Measurements from ENCODE around the gene BNC2.
"Not testable (repeated sequence)": the region's sequence is repeated elsewhere in the genome, so short reads cannot be mapped to it uniquely, and the experiment has no call there.

GRCh38 chr9:16480584-16480983 lies 389.9 kb downstream of the BNC2 start:
- TF ChIP-seq EP300, CTCF, POLR2AphosphoS5, POLR2A (IDR thresholded peaks at IDR 0.05): not testable (repeated sequence)
